ENCODE measurements around the gene DUSP15. TPM values are rescaled to one million over a fixed set of nuclear protein-coding genes. Genes with fewer than 3 reads are reported as not detected.
A peak's percentile ranks its signal among the peaks of the same experiment; 100 is the strongest.

Gene DUSP15
- total and polyA plus RNA-seq, 9 of the 15 experiments (the other 6 are each of a cell fraction or from before 2014, with no cell fraction given) = 0.34 TPM; not detected in 8

DNA sequence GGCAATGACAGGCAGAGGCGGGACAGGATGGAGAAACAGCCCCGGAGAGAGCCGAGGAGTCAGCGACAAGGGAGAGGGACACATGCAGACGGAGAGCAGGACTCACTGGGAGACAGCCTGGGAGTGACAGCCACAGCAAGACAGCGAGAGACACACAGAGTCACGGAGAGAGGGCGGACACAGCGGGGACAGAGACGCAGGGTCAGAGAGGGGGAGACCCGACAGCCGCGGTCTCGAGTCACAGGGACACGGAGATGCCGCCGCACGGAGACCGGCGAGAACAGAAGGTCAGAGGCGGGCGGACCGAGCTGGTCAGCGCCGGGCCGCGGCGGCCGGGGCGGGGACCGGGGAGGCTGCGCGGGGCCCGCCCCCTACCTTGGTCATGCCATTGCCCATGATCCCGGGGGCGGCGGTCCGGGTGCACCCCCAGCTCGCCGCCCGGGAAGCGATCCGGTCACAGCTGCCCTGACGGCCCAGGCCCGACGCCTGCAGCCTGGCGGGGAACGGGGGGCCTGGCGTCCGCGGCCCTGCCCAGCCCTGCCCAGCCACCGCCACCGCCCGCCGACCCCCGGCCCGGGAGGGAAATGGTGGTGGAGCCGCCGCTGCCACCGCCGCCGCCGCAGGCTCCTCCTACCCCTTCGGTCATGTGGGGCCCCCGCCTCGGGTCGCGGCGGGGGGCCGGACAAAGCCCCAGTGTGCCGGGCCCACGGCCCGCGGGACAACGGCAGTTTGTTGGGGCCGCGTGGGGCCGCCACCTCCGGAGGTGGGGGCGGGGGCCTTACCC is at the start of gene DUSP15, which contains the start of gene TTLL9 (continued):
- TF ChIP-seq SMARCC2 (IDR thresholded peaks at IDR 0.05; ENCODE audit: low read depth) = no peak
- TF ChIP-seq LARP7 (IDR thresholded peaks at IDR 0.05) = 0 out of 2 replicates have a peak, but pooled peaks have one; percentile 10
- TF ChIP-seq NRF1 (conservative IDR thresholded peaks at IDR 0.05 in 1 of 2, IDR thresholded peaks at IDR 0.05 in 1 of 2) = peak in 1 of 2 experiments; percentile 46; a peak in 2 of 4 replicates
- peak; percentile 99 for TF ChIP-seq EZH2 (IDR thresholded peaks at IDR 0.05; ENCODE audit: borderline replicate concordance, low read depth, low read length)

GRCh38 chr20:31919410-31920155 is 49.3 kb upstream of the DUSP15 start:
- DNase-seq (ENCODE audit: extremely low read depth in 1 of 4, low spot score in 3 of 4) (no peak), ATAC-seq (no peak), FAIRE-seq (no peak)
- no peak for TF ChIP-seq DACH1 (IDR thresholded peaks at IDR 0.05; ENCODE audit: partially characterized antibody)
- no peak for TF ChIP-seq ZNF699 (CRISPR knock-in tag; IDR thresholded peaks at IDR 0.05; ENCODE audit: insufficient replicate concordance)
- TF ChIP-seq ETV5 (CRISPR knock-in tag; IDR thresholded peaks at IDR 0.05; ENCODE audit: low read depth) = no peak
- no peak for TF ChIP-seq PYGO2 (tag; IDR thresholded peaks at IDR 0.05)
- no peak for TF ChIP-seq HNRNPH1 (optimal IDR thresholded peaks at IDR 0.05; ENCODE audit: low read depth, low read length)
- TF ChIP-seq ELF1 (tag; IDR thresholded peaks at IDR 0.05) = no peak
- no peak for TF ChIP-seq HDAC6 (IDR thresholded peaks at IDR 0.05; ENCODE audit: low read depth, low read length)
- no peak for TF ChIP-seq ZNF507 (tag; conservative IDR thresholded peaks at IDR 0.05)
- no peak for TF ChIP-seq SIX5 (IDR thresholded peaks at IDR 0.05; ENCODE audit: borderline replicate concordance in 1 of 2, insufficient read depth in 1 of 2, low read depth in 1 of 2, low read length in 2 of 2)
- no peak for TF ChIP-seq ZFP36 (IDR thresholded peaks at IDR 0.05; ENCODE audit: low read depth, low read length, partially characterized antibody)
- ChIA-PET CTCF (ENCODE audit: low intra/inter-chr PET ratio) (no interaction called here), POLR2A (interaction anchor here (0.8 to 0.9 kb wide), 2 partner anchors 8 to 31 kb away, joined by 3 to 4 read pairs; no protein-coding TSS in a partner anchor)
- Histone ChIP-seq H3K79me2 (ENCODE audit: control insufficient read depth, insufficient read depth, low read length) (no peaks in the 10 kb centered on the region), H3K27me3 (ENCODE audit: control insufficient read depth in 2 of 2, insufficient read depth in 2 of 2, low read length in 2 of 2) (peaks cover 0 to 43% of the 10 kb centered on the region in 2 experiments; a peak in 2 of 5 replicates), H4K20me1 (replicated peaks; ENCODE audit: control insufficient read depth, insufficient read depth, low read length) (peaks cover 21% of the 10 kb centered on the region), H2AFZ (ENCODE audit: low read depth, low read length) (no peak overlapping the region), H3K27ac (ENCODE audit: extremely low read depth, low read depth, low read length) (no peak overlapping the region), H3K4me3 (no peak overlapping the region), H3K9ac (ENCODE audit: insufficient read depth in 1 of 2, low read depth in 2 of 2, low read length in 2 of 2) (no peak overlapping the region), H3K36me3 (ENCODE audit: control insufficient read depth, insufficient read depth, low read length) (no peaks in the 10 kb centered on the region), H3K9me1 (ENCODE audit: control insufficient read depth, insufficient read depth, low read length) (peaks cover 3% of the 10 kb centered on the region), H3K4me1 (replicated peaks in 1 of 2; ENCODE audit: control insufficient read depth in 2 of 2, insufficient read depth in 2 of 2, low read length in 2 of 2) (peaks cover 16 to 19% of the 10 kb centered on the region in 2 experiments), H3K9me3 (replicated peaks; ENCODE audit: control insufficient read depth, insufficient read depth, low read depth, low read length) (no peaks in the 10 kb centered on the region), H3K4me2 (ENCODE audit: insufficient read depth, low read length) (no peak overlapping the region)
- in situ Hi-C loops (cut with MboI) = no loop called here
- WGBS (ENCODE audit: insufficient coverage, low coverage, missing lambda C conversion rate) = 25% methylated on average over 6 of the region's 6 CpGs
- BruUV-seq (replicated peaks) = no TSS peak
- intact Hi-C loops (cut with micrococcal nuclease) = loop anchor here (5.0 kb wide), 1 partner anchor 33 kb away; the partner anchor contains the start of gene PDRG1
